Glomerular visceral epithelial cell (primary cell): ENCODE results near the gene RSRC2.
"Not testable (repeated sequence)": the region's sequence is repeated elsewhere in the genome, so short reads cannot be mapped to it uniquely, and the experiment has no call there.

Source experiments
- DNase-seq: peaks from one replicate; pipeline ENCODE4 v3.0.0-alpha.2; 2016; ENCODE audit errors: extremely low spot score

The RSRC2 gene

DNA sequence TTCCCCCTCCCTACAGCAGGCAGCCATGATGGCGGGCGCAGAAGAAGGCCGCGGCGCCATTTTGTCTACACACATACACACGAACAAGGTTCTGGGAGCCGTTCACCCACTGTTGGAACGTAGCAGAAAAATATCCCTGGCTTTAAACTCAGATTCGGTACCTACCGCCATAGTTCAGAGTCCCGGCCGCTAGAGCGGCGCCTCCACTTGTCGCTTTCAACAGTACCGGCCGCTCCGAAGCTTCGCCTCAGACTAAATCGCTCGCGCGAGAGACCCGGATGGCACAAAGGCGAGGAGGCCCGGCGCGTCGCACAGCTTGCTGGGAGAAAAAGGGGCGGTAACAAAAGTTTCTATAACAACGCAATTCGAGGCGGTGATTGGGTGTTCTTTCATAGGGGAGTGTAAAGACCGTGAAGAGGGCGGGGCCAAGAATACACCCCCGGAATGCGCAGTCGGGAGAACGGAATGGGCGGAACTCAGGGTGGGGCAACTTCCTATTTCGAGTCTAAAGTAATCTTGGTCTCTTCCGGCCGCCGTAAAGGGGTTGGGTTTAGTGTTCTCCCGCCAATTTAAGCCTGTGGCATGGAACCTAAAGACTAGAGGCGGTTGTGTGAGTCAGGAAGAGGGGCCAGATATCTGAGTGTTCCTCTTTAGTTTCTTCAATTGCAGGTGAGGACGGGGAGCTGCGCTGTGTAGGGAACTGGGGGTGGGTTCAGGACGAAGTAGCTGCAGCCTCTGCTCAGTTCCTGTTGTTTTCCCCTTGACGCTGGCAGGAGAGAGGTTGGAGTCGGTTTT lies at the start of gene RSRC2, which contains the start of gene KNTC1:
Gene RSRC2, minus strand, starts transcription at position 254 of the 795 bp plus-strand sequence. Its CDS starts 83 bp downstream, at position 171.
Gene KNTC1, plus strand, starts transcription at position 567 of the 795 bp plus-strand sequence. CDS start 2,815 bp downstream, outside the sequence.
- DNase-seq: peak; percentile 100

GRCh38 chr12:122571821-122572220 lies 45.1 kb upstream of the RSRC2 start:
- no peak for DNase-seq

DNA sequence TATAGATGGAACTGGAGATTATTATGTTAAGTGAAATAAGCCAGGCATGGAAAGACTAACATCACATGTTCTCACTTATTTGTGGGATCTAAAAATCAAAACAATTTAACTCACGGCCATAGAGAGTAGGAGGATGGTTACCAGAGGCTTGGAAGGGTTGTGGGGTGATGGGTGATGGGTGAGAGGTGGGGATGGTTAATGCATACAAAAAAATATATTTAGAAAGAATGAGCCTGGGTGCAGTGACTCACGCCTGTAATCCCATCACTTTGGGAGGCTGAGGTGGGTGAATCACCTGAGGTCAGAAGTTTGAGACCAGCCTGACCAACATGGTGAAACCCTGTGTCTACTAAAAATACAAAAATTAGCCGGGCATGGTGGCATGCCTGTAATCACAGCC lies 43.3 kb upstream of the RSRC2 start:
- peak; percentile 31 for DNase-seq

DNA sequence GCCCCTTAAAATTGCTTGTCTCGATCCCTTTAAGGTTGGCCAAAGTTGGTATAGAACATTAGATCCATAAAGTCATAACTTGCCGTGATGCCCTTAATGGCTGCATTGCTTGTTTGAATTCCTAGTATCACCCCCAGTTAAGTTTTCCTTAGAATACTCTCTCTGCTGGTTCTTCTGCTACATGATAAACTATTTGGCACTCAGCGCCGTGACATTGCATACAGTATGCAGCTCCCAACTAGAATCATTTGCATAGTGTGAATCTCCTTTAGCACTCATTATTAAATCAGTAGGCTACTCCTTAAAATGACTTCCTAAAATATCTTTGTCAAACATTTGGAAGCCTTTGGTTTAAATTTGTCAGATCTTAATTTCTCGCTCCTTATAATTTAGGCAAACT lies 42.6 kb upstream of the RSRC2 start:
- DNase-seq: no peak

GRCh38 chr12:122566816-122567215 lies 40.1 kb upstream of the RSRC2 start:
- not testable (repeated sequence) for DNase-seq

DNA sequence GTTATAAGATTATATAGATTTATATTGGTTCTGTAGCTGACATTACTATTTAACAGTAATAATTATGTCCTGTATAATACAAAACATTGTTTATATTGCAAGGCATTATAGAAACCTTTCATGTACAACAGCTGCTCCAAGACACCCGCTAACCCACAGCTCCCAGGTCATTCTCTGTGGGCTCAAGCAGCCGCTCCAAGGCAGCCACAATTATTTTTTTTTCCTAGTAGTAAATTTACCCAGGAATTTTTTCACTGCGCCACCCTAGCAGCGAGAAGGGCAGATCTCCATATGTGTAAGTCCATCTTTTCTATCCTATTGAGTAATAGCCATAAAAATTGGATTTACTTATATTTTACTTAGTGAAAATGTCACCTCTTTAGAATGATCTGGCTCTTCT lies 36.6 kb upstream of the RSRC2 start:
- DNase-seq: no peak

DNA sequence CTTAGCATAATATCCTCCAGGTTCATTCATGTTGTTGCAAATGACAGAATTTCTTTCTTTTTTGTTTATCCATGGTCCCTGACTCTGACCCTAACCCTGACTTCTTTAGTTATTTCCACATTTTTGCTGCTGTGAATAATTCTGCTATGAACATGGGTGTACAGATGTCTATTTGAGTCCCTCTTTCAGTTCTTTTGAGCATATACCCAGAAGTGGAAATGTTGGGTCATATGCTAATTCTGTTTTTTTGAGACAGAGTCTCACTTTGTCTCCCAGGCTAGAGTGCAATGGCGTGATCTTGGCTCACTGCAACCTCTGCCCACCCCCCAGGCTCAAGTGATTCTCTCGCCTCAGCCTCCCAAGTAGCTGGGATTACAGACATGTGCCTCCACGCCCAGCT lies 33.4 kb upstream of the RSRC2 start:
- DNase-seq: no peak

- no peak for DNase-seq
Measured at GRCh38 chr12:122558745-122559641, 32.3 kb upstream of the RSRC2 start.

- DNase-seq: no peak
Measured at GRCh38 chr12:122547330-122547729, 20.6 kb upstream of the RSRC2 start.

GRCh38 chr12:122545855-122546254 lies 19.1 kb upstream of the RSRC2 start:
- DNase-seq: no peak

GRCh38 chr12:122544537-122544936 lies 17.8 kb upstream of the RSRC2 start:
- no peak for DNase-seq

GRCh38 chr12:122538496-122538895 lies 11.8 kb upstream of the RSRC2 start:
- DNase-seq: no peak

GRCh38 chr12:122537021-122537420 lies 10.3 kb upstream of the RSRC2 start:
- DNase-seq: no peak

- DNase-seq: no peak
Measured at GRCh38 chr12:122533856-122534255, 7.1 kb upstream of the RSRC2 start.

DNA sequence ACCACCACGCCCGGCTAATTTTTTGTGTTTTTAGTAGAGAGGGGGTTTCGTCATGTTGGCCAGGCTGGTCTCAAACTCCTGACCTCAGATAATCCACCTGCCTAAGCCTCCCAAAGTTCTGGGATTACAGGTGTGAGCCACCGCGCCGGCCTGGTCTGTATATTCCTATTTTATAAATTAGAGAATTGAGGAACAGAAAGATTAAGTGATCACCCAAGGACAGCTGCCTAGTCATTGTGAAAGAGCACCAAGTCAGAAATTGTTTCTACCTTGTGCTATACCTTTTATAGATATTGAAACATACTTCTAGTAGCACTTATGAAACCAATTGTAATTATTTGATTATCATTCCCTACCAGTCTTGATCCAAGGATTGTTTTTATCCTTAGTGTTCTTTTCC lies 2.3 kb upstream of the RSRC2 start:
- no peak for DNase-seq

DNA sequence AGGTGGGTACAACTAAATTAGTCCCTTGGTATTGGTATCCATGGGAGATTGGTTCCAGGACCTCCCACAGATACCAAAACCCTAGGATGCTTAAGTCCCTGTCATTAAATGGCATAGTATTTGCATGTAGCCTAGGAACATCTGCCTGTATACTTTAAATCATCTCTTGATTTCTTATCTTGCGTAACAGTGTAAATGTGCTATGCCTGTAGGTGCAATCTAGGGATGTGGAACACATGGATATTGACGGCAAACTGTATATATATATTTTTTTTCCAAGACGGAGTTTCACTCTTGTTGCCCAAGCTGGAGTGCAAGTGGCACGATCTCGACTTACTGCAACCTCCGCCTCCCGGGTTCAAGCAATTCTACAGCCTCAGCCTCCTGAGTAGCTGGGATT lies 1.8 kb upstream of the RSRC2 start:
- no peak for DNase-seq

DNA sequence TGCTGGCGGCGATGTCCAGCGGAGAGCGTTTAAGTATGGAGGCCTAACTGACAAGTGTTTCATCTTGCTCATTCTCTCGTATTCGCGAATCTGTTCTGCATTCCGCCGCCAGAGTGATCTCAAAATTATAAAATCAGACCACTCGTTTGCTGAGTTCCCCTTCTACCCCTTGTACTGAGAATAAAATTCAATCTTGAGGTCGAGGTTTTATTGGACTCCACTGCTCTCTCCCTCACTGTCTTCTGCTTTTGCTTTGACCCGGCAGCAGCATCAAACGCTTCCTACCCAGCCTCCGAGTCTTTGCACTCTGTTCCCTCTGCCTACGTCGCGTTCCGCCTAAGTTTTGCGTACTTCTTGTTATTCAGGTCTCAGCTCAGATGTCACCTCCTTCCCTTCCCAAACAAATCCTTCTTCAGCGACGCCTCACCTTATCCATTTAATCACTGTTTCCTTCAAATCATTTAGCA lies 775 bp upstream of the RSRC2 start:
- DNase-seq: peak; percentile 47

GRCh38 chr12:122523846-122524718 lies 2.7 kb downstream of the RSRC2 start:
- no peak for DNase-seq

- peak; percentile 23 for DNase-seq
Measured at GRCh38 chr12:122523280-122523679, 3.5 kb downstream of the RSRC2 start.

- no peak for DNase-seq
Measured at GRCh38 chr12:122520676-122521075, 6.1 kb downstream of the RSRC2 start.

- DNase-seq: no peak
Measured at GRCh38 chr12:122519418-122519817, 7.3 kb downstream of the RSRC2 start.

GRCh38 chr12:122518908-122519307 lies 7.8 kb downstream of the RSRC2 start:
- DNase-seq: no peak
